Hippocampal formation (tissue), 2 donors: ENCODE measurements around the gene FMO5.
A peak's percentile ranks its signal among the peaks of the same experiment; 100 is the strongest.
"Not testable (repeated sequence)": the region's sequence is repeated elsewhere in the genome, so short reads cannot be mapped to it uniquely, and the experiment has no call there.

ENCODE experiments used
- DNase-seq, 2 donors: peaks; one replicate each; lab custom pipeline; 2025; lab: John Stamatoyannopoulos, UW

The FMO5 gene

DNA sequence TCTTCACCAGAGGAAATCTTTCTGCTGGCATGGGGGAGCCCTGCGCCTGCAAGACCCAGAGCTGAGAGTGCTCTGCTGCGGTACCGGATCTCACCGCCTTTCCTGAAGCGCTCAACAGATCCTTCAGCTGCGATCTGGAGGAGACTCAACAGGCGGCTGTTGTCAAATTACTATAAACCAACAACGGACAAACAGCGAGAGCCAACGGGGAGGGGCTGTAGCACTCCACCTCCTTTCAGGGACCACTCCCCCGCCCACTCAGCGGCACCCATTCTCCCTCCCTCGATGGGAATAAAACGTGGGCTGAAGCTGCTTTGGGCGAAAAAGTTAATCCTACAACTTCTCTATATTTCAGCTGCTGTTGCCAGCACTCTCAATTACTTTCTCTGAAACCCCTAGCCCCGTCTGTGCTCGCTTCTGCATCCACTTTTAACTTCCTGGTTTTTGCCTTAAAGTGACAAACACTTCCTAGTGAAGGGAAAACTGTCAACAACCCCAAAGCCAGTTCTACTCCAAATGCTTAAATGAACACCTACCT, at the start of gene FMO5:
FMO5 (minus strand) TSS at position 147 of the 538 bp plus-strand sequence. CDS start 310 bp downstream, outside the sequence.
- DNase-seq: peak in 1 of 2 donors; percentile 26

DNA sequence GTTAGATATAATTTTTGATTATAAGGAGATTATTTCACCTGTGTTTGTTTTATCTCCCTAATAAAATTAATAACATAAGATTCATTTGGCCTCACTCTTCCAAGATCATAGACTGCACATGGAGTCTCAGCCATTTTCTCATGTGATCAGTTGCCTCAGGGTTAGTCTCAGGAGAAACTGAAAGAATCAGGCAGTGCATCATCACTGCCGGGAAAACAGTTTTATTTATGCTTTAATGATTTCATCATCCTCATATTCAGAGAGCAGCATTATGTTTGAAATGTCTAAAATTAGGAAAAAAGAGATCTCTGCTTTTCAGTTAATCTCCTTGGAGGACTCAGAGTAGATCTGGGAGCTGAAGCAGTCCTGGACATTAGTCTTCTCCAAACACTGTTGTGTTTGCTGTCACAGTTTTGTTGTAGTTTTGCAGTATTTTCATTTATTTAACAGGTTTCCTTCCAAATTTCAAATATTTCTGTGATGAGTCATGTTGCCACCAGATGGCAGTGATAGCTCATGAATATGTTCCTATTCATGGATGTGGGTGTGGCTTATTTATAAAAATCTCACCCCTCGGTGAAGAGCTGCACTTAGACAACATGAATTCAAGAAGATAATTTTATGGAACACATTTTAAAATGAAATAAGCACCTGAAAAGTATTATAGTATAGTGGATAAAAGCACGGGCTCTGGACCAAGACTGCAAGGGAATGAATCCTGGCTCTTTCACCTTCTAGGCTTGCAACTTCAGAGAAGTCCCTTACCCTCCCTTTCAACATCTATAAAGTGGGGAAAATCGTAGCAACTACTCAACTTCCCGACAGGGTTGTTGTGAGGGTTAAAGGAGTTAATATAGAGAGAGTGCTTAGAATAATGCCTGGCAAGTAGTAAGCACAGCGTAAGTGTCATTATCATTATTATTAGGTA, 48.5 kb upstream of the FMO5 start:
- peak in 1 of 2 donors; percentile 57 for DNase-seq

DNA sequence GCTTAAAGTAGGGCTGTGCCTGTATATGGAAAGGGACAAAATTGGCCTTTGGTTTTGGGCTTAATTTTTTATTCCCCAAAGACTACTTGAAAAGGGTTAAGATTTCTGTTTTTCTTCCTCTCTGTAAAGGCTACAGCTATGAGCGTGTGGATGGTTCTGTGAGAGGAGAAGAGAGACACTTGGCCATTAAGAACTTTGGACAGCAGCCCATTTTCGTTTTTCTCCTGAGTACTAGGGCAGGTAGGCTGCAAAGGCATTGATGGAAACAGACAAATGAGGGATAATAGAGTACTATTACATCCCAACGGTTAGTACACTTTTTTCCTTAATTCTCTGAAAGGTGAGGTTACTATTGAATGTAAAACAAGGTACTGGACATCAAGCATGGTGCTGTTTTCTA, 46.9 kb upstream of the FMO5 start:
- DNase-seq: no peak

DNA sequence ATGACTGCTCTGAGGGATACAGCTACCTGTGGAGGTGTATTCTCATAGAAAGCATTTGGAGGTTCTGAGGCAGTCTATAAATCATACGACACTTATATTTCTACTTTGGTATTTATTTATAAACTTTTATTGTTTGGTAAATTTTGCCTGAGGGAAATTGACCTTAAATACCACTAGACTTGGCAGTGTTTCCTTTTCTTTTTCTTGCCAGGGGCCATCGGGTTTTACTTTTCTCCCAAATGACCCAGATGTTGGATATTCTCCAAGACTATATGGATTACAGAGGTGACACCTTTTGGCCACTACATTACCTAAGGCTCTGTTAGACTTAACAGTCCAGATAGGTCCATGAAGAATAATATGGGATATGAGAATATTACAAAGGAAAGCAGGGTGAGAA, 45.6 kb upstream of the FMO5 start:
- DNase-seq: no peak

DNA sequence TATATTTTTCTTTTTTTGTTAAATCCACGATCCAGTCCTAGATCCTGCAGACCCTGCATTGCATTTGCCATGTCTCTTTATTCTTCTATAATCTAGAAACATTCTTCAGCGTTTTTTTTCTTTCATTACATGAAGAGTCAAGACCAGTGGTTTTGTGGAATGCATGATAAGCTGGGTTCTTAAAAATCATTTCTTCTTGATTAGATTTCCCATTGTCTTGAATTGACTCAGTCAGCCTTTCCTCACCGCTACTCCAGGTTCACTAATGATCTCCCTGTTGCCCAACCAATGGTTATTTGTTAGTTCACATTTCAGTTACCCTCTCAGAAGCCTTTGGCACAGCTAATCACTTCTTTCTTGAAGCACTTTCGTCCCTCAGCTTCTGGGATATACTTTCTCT, 42.6 kb upstream of the FMO5 start:
- DNase-seq: no peak

GRCh38 chr1:147266381-147266780, 41.2 kb upstream of the FMO5 start:
- DNase-seq: peak in 1 of 2 donors; percentile 46

- no peak for DNase-seq
These were observed 39.1 kb upstream of the FMO5 start for GRCh38 chr1:147264158-147264768.

GRCh38 chr1:147260956-147261355, 35.8 kb upstream of the FMO5 start:
- no peak for DNase-seq

- DNase-seq: no peak
These were observed 27.4 kb upstream of the FMO5 start for GRCh38 chr1:147252540-147252939.

DNA sequence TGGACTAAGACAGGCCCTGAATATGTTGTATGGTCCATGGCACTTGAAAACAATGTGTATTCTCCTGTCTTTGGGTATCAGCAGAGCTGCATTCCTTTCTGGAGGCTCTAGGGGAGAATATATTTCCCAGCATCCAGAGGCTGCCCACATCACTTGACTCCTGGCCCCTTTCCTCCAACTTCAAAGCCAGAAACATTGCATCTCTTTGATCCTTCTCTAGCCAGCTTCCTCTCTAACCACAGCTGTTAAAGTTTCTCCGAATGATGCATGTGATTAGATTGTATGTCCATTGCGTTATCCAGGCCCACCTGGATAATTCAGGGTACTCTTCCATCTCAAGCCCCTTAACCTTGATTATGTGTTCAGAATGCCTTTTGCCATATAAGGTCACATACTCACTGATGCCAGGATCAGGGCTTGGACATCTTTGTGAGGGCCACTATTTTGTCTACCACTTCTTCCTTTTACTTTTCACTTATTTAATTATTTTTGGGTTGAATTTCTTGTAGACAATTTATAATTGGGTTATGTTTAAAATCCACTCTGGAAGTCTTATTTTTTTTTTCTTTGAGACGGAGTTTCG, 22.6 kb upstream of the FMO5 start:
- no peak for DNase-seq

DNA sequence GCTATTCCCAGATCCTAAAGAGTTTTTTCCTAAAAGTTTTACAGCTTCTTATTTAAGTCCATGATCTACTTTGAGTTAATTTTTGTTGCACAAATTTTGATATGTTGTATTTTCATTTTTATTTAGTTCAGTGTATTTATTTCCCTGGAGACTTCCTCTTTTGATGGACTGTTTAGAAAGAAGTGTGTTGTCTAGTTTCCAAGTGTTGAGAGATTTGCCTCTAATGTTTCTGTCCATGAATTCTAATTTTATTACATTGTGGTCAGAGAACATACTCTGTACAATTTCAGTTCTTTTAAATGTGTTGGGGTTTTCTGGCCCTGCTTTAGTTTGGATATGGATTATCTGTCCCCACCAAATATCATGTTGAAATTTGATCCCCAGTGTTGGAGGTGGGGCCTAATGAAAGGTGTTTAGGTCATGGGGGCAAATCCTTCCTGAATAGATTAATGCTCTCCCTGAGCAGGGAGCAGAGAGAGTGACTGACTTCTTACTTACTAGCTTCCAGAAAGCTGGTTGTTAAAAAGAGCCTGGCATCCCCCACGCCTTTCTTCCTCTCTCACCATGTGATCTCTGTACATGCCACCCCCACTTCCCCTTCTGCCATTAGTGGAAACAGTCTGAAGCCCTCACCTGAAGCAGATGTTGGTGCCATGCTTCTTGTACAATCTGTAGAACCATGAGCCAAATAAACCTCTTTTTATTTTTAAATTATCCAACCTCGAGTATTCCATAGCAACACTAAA, 21.9 kb upstream of the FMO5 start:
- DNase-seq: no peak

DNA sequence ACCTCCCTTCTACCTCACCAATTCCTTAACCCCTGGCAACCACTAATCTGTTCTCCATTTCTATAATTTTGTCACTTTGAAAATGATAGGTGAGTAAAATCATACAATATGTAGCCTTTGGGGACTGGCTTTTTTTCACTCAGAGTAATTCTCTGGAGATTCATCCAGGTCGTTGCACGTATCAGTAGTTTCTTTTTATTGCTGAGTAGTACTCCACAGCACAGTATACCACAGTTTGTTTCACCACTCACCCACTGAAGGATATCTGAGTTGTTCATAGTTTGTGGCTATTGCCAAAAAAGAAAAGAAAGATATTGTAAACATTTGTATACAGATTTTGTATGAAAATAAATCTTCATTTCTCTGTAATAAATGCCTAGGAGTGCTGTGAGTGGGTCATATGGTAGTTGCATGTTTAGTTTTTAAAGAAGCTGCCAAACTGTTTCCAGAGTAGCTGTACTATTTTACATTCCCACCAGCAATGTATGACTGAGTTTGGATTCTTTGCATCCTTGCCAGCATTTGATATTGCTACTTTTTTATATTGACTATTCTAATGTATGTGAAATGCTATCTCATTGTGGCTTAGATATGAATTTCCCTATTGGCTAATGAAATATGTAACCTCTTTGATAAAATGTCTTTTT, 21.0 kb upstream of the FMO5 start:
- no peak for DNase-seq

- DNase-seq: no peak
These were observed 20.5 kb upstream of the FMO5 start for GRCh38 chr1:147245586-147246021.

DNA sequence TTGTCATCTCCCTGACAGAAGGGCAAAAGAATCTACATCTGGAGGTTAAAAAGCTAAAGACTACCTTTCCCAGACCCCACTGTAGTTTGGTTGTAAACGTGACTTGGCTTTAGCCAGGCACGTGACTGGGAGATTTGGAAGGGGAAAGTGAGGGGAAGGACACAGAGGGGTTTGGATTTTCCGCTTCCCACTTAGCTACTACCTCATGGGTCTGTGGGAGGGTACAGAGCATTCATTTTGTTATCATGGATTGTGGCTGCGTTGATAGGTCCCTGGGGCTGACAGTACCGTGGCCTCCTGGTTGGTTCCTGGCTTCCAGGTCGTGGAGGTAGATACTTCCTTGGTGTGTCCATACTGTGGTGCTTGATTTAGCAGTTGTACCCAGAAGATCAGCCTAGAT, 20.0 kb upstream of the FMO5 start:
- no peak for DNase-seq

- DNase-seq: no peak
These were observed 18.7 kb upstream of the FMO5 start for GRCh38 chr1:147243841-147244240.

GRCh38 chr1:147243228-147243685, 18.1 kb upstream of the FMO5 start:
- peak in 1 of 2 donors; percentile 51 for DNase-seq

GRCh38 chr1:147242449-147243227, 17.5 kb upstream of the FMO5 start, which contains the start of gene CHD1L:
TSS of gene CHD1L (plus strand) at chr1:147242684. CDS start at chr1:147242704, 20 bp downstream.
- DNase-seq: peak; percentile 91 to 92

GRCh38 chr1:147241934-147242448, 16.9 kb upstream of the FMO5 start:
- no peak for DNase-seq

GRCh38 chr1:147240131-147240721, 15.1 kb upstream of the FMO5 start:
- DNase-seq: not testable (repeated sequence)
